ENCODE results near the gene GCGR.

Gene GCGR

GRCh38 chr17:81803728-81804558 lies at the start of gene GCGR:
GCGR (plus strand) TSS chr17:81804150; CDS start chr17:81809019, 4,869 bp downstream.
- TF ChIP-seq CTCF (IDR thresholded peaks at IDR 0.05; ENCODE audit: low read depth, low read length, missing control alignments) = no peak
- no peak within 1 kb of the TSS for H3K4me3 ChIP-seq (replicated peaks; ENCODE audit: low read depth, low read length)
- no peak for DNase-seq (ENCODE audit: extremely low read depth, low read depth)

GRCh38 chr17:81792675-81793615 lies 11.0 kb upstream of the GCGR start:
- TF ChIP-seq CTCF (IDR thresholded peaks at IDR 0.05; ENCODE audit: low read depth, low read length, missing control alignments) = no peak
- no peak overlapping the region for H3K4me3 ChIP-seq (replicated peaks; ENCODE audit: low read depth, low read length)
- no peak for DNase-seq (ENCODE audit: extremely low read depth, low read depth)

- H3K4me3 ChIP-seq (replicated peaks; ENCODE audit: low read depth, low read length) = no peak overlapping the region
- no peak for TF ChIP-seq CTCF (IDR thresholded peaks at IDR 0.05; ENCODE audit: low read depth, low read length, missing control alignments)
- no peak for DNase-seq (ENCODE audit: extremely low read depth, low read depth)
These were observed 9.9 kb upstream of the GCGR start for GRCh38 chr17:81794074-81794476.

GRCh38 chr17:81794509-81794908 lies 9.4 kb upstream of the GCGR start:
- TF ChIP-seq CTCF (IDR thresholded peaks at IDR 0.05; ENCODE audit: low read depth, low read length, missing control alignments) = no peak
- no peak for DNase-seq (ENCODE audit: extremely low read depth, low read depth)
- no peak overlapping the region for H3K4me3 ChIP-seq (replicated peaks; ENCODE audit: low read depth, low read length)

GRCh38 chr17:81801327-81801726 lies 2.6 kb upstream of the GCGR start:
- no peak for DNase-seq (ENCODE audit: extremely low read depth, low read depth)
- H3K4me3 ChIP-seq (replicated peaks; ENCODE audit: low read depth, low read length) = no peak overlapping the region
- no peak for TF ChIP-seq CTCF (IDR thresholded peaks at IDR 0.05; ENCODE audit: low read depth, low read length, missing control alignments)

GRCh38 chr17:81802048-81802758 lies 1.7 kb upstream of the GCGR start:
- no peak for TF ChIP-seq CTCF (IDR thresholded peaks at IDR 0.05; ENCODE audit: low read depth, low read length, missing control alignments)
- H3K4me3 ChIP-seq (replicated peaks; ENCODE audit: low read depth, low read length) = no peak overlapping the region
- DNase-seq (ENCODE audit: extremely low read depth, low read depth) = no peak

Data from HFF-Myc (cell line).